GM12864 (cell line): ENCODE data around the gene MYH7B.
A peak's percentile ranks its signal among the peaks of the same experiment; 100 is the strongest.

Source experiments
- DNase-seq: peaks from one replicate; pipeline ENCODE4 v3.0.0-alpha.2; 2011; ENCODE audit warnings: low read depth
- H3K4me3 ChIP-seq: 2 replicates; pipeline ENCODE4 v1.5.1; 2011; ENCODE audit warnings: mild to moderate bottlenecking, low read depth, low read length, control low read depth
- TF ChIP-seq, protein P1 (sequence below): IDR thresholded peaks from 2 replicates; pipeline ENCODE4 v1.5.1; 2011; ENCODE audit warnings: low read depth, mild to moderate bottlenecking, moderate library complexity, low read length, control low read depth, inconsistent platforms; ENCODE audit errors: missing control alignments

The MYH7B gene

DNA sequence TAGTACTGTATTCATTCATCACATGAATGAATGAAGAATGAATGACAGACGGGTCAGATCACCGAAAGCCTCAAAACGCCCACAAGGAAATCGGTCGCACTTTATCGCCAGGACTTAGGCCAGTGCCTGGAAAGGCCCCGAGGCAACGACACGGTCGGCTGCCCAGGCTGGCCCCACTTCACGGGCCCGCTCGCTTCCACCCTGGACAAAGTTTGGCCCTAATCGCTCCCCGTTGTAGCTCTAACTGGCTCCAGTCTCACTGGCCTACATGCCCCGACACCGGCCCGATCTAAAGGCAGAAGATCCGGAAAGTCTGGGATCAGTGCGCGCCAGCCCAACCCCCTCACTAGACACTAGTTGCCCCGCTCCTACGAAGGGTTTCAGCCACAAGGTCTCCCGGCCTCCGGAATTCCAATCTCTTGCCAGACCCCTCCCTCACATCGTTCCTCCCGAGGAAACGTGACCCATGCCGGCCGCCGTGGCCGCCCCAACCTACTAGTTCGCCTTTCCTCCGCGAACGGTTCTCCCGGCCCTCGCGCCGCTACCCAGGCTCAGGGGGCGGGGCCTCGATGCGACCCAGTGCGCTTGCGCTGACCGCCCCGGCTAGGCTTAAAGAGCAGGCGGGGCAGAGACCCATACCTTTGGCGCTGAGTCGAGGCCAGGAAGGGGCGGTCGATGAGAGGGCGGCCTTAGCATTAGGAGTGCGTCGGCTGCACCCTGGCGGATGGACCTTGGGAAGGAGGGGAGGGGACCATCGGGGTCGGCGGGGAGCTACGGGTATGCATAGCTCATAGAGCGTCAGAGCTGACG, at the start of gene MYH7B, which contains the start of gene GSS:
TSS of gene MYH7B (plus strand) at position 638 of the 810 bp plus-strand sequence. CDS start 22,138 bp downstream, outside the sequence.
TSS of gene GSS (minus strand) at position 576 of the 810 bp plus-strand sequence. CDS start 3,954 bp downstream, outside the sequence.
- TF ChIP-seq, protein P1, sequence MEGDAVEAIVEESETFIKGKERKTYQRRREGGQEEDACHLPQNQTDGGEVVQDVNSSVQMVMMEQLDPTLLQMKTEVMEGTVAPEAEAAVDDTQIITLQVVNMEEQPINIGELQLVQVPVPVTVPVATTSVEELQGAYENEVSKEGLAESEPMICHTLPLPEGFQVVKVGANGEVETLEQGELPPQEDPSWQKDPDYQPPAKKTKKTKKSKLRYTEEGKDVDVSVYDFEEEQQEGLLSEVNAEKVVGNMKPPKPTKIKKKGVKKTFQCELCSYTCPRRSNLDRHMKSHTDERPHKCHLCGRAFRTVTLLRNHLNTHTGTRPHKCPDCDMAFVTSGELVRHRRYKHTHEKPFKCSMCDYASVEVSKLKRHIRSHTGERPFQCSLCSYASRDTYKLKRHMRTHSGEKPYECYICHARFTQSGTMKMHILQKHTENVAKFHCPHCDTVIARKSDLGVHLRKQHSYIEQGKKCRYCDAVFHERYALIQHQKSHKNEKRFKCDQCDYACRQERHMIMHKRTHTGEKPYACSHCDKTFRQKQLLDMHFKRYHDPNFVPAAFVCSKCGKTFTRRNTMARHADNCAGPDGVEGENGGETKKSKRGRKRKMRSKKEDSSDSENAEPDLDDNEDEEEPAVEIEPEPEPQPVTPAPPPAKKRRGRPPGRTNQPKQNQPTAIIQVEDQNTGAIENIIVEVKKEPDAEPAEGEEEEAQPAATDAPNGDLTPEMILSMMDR: peak; percentile 44

DNA sequence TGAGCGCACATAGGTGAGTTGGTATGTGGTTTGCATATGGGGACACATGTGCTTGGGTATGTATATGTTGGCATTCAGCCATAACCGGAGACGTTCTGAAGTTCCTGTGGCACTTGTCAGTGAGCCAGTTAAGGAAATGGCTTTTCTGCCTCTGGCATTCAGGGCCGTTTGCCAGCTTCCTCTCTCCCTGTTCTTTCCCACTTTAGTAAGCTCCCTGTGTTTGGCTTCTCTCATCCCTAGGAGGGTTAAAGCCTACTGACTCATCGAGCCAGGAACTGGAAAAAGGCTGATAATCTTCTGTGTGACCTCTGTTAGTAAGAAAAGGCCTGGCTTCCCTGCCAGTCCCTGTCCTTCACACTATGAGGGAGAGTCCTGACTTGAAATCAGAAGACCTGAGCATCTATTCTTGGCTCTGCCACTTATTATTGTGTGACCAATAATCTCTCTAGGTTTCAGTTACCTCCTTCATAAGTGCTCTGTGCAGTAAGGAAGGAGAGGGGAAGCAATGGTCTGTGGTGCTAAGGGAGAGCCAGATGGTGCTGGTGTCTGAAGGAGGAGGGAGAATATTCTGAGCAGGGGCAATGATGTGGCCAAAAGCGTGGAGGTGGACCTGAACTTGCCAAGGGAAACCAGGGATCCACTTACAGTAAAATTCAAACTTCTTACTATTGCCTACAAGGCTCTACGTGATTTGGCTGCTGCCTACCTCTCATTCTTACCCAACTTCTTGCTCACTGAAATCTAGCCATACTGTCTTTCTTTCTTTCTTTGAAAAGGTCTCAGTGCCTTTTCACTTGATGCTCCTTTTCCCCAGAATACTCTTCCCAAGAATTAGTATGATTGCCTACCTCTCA, 47.8 kb upstream of the MYH7B start:
- DNase-seq: no peak
- TF ChIP-seq, protein P1: no peak
- H3K4me3 ChIP-seq: no peak overlapping the region

More for the DNA sequence above, at the start of gene MYH7B, which contains the start of gene GSS:
- peak within 1 kb of the TSS; percentile 80 for H3K4me3 ChIP-seq
- DNase-seq: peak; percentile 76

DNA sequence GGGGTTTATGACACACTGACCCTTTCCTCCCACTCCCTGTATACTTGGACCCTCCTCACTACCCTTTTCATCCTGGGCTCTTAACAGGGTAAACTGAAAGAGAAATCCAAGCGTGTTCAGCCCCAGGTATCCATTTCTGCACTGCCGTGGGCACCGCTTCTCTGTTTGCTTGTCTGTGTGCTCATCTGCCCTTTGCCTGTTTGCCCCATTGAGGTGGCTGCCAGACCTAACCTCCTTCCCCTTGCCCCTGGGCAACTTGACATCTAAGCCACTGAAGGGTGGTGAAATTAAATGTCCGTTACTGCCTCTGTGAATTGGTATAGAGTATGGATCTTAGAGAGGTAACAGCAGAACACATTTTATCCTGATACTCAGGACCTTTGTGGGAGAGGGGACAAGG, 40.5 kb upstream of the MYH7B start:
- TF ChIP-seq, protein P1: no peak
- no peak for DNase-seq
- no peak overlapping the region for H3K4me3 ChIP-seq

DNA sequence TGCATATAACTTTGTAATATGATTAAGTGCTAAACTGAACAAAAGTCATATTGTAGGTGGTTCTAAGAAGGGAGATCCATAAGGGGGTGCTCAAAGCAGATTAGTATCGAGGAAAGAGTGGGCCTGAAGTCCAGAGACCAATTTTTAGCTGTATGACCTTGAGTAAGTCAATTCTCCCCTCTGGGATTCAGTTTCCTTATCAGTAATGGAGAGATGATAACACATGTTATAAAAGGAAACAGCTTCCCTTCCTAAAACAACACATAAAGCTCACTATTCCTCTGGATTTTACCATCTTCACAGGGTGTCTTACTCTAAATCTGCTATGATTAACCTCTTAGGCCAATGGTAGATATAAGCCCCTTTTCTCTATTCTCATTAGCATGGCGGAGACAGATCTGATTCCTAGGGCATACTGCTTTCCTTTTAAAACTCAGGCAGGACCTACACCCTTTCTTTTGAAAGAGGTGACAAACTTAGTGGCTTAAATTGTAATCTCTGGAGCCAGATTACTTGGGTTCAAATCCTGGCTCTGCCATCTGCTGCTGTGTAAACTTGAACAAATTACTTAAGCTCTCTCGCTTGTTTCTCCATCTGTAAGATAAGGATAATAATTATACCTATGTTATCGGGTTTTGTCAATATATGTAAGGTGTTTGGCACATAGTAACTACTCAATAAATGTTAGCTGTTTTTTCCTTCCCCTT, 39.8 kb upstream of the MYH7B start:
- no peak overlapping the region for H3K4me3 ChIP-seq
- no peak for DNase-seq
- TF ChIP-seq, protein P1: no peak

DNA sequence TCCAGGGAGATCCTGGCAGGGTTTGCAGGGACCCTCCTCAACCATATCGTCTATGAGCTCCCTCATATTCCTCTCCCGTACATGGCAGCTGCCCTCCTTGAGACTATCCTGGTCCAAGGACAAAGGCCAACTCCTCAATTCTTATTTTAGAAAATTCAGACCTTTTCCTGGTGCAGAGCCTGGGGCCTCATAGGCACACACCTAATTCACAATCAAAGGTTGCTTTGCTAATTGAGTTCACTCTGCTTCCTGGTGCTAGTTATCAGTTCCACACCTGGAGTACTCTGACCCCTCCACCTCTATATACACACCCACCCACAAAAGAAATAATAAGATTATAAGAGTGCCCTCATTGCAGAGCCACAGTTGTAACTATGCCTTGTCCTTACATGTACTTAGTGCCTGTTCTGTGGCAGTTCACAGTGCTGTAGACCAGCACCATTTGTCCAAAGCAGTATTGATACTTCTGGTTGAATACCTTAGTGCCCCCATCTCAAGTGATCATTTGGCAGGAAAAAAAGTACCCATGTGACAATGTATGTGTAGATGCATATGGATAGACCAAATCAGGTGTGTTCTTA, 38.8 kb upstream of the MYH7B start:
- DNase-seq: no peak
- H3K4me3 ChIP-seq: no peak overlapping the region
- TF ChIP-seq, protein P1: no peak

DNA sequence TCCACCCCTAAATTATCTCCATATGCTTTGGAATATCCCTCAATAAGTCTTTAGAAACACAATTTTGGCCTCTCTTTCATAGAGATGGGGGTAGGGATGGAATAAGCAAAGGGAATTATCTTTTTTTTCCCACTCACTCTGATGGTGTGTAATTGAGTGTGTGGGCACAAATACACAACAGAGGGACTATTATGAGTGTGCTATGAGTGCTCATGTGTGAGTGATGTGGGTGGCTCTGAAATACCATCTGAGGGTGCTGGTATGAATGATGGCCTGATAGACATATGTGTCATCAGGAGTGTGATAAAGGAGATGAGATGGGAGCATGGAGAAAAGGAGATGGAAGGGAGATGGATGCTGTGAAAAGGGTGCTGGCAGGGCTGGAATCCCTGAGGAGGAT, 35.6 kb upstream of the MYH7B start:
- TF ChIP-seq, protein P1: no peak
- no peak overlapping the region for H3K4me3 ChIP-seq
- no peak for DNase-seq
